ENCODE data around the gene ROBO1.

The ROBO1 gene

DNA sequence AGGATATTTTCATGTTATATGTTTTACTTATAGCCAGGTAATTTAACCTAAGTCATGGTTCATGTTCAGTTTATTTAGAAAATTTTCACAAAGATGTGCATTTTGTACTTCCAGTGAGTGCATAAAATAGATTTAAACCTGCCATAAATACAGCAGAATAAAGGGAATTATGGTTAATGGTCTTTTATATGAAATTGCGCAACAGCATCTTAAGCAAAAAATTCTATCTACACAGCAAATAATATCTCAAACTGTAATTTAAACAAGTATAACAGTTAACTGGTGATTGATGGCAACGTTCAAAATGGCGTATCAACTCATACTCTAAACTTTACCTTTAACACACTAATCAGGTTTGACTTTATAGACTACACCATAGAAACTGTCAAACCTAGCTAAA lies 97.6 kb downstream of the ROBO1 start:
- Mint-ChIP-seq H3K27me3 (ENCODE audit: low read depth, poor library complexity) (no peaks in the 10 kb centered on the region), H3K9me3 (no peaks in the 10 kb centered on the region), H3K36me3 (ENCODE audit: low read depth) (no peaks in the 10 kb centered on the region), H3K4me3 (no peak overlapping the region), H3K4me1 (no peaks in the 10 kb centered on the region), H3K27ac (no peak overlapping the region)
- TF ChIP-seq CTCF (IDR thresholded peaks at IDR 0.05) = no peak
- DNase-seq = no peak

DNA sequence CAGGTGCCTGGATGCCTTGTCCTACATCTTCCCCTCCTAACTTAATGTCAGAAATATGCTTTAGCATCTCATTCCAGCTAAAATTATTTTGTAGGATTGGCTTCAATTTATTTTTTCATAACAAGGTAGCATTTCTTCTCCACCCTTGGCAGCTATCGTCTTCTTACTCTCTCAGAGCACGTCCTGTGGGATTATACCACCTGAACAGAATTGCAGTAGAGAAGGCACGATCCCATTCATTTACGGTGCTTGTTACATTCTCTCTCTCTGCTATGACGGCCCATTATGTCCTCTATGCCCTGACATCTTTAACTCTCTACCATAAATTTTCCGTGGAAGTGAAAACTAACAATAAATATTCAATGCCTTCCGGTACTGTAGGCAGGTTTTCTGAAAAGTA lies 103.3 kb downstream of the ROBO1 start:
- no peaks in the 10 kb centered on the region for H3K27me3 Mint-ChIP-seq (ENCODE audit: low read depth, poor library complexity)
- no peaks in the 10 kb centered on the region for H3K9me3 Mint-ChIP-seq
- H3K4me1 Mint-ChIP-seq = no peaks in the 10 kb centered on the region
- DNase-seq = no peak
- no peak overlapping the region for H3K27ac Mint-ChIP-seq
- H3K36me3 Mint-ChIP-seq (ENCODE audit: low read depth) = no peaks in the 10 kb centered on the region
- H3K4me3 Mint-ChIP-seq = no peak overlapping the region
- TF ChIP-seq CTCF (IDR thresholded peaks at IDR 0.05) = no peak

- no peak for TF ChIP-seq CTCF (IDR thresholded peaks at IDR 0.05)
- Mint-ChIP-seq H3K27me3 (ENCODE audit: low read depth, poor library complexity) (no peaks in the 10 kb centered on the region), H3K36me3 (ENCODE audit: low read depth) (no peaks in the 10 kb centered on the region), H3K9me3 (no peaks in the 10 kb centered on the region), H3K4me3 (no peak overlapping the region), H3K4me1 (no peaks in the 10 kb centered on the region), H3K27ac (no peak overlapping the region)
- DNase-seq = no peak
Observed at GRCh38 chr3:79661896-79662295, 105.9 kb downstream of the ROBO1 start.

- H3K27ac Mint-ChIP-seq = no peak overlapping the region
- H3K4me3 Mint-ChIP-seq = no peak overlapping the region
Observed at GRCh38 chr3:79657076-79657475, 110.7 kb downstream of the ROBO1 start.

GRCh38 chr3:79654019-79654418 lies 113.8 kb downstream of the ROBO1 start:
- Mint-ChIP-seq H3K27ac (no peak overlapping the region), H3K4me1 (peaks cover 14% of the 10 kb centered on the region), H3K4me3 (no peak overlapping the region), H3K36me3 (ENCODE audit: low read depth) (no peaks in the 10 kb centered on the region), H3K9me3 (no peaks in the 10 kb centered on the region), H3K27me3 (ENCODE audit: low read depth, poor library complexity) (peaks cover 3% of the 10 kb centered on the region)
- no peak for TF ChIP-seq CTCF (IDR thresholded peaks at IDR 0.05)
- DNase-seq = no peak

More at GRCh38 chr3:79657076-79657475, 110.7 kb downstream of the ROBO1 start:
- H3K4me1 Mint-ChIP-seq = peaks cover 4% of the 10 kb centered on the region
- no peaks in the 10 kb centered on the region for H3K9me3 Mint-ChIP-seq
- no peak for DNase-seq
- no peaks in the 10 kb centered on the region for H3K36me3 Mint-ChIP-seq (ENCODE audit: low read depth)
- peaks cover 3% of the 10 kb centered on the region for H3K27me3 Mint-ChIP-seq (ENCODE audit: low read depth, poor library complexity)
- TF ChIP-seq CTCF (IDR thresholded peaks at IDR 0.05) = no peak

GRCh38 chr3:79653266-79653830 lies 114.5 kb downstream of the ROBO1 start:
- Mint-ChIP-seq H3K9me3 (no peaks in the 10 kb centered on the region), H3K36me3 (ENCODE audit: low read depth) (no peaks in the 10 kb centered on the region), H3K27ac (no peak overlapping the region), H3K4me1 (peaks cover 14% of the 10 kb centered on the region), H3K4me3 (no peak overlapping the region), H3K27me3 (ENCODE audit: low read depth, poor library complexity) (peaks cover 3% of the 10 kb centered on the region)
- DNase-seq = no peak
- TF ChIP-seq CTCF (IDR thresholded peaks at IDR 0.05) = no peak
